Common myeloid progenitor, CD34-positive (primary cell): Measurements from ENCODE around the gene U2AF1.
"Not testable (repeated sequence)": the region's sequence is repeated elsewhere in the genome, so short reads cannot be mapped to it uniquely, and the experiment has no call there.

Source experiments
- CTCF ChIA-PET: fragments of 350-600 bp; sonication (Branson Sonifier 250); formaldehyde crosslinking; loops from one replicate; lab custom pipeline; 2021; ENCODE audit warnings: antibody characterized with exemption; lab: Charles Lee
- POLR2A ChIA-PET: fragments of 350-600 bp; sonication (Branson Sonifier 250); formaldehyde crosslinking; loops from one replicate; lab custom pipeline; 2021; ENCODE audit warnings: antibody characterized with exemption; lab: Charles Lee
- DNase-seq, 3 donors: peaks; one replicate each; pipeline versions ENCODE4 v3.0.0 to v3.0.0-alpha.2; 2013
- H3K27ac ChIP-seq, 2 experiments: 1 replicate in 1 of 2; 2 replicates in 1 of 2; pipeline ENCODE4 v1.7.0; 2013; ENCODE audit warnings: inconsistent platforms in 2 of 2, low read length in 2 of 2, mild to moderate bottlenecking in 2 of 2, low read depth in 1 of 2, moderate library complexity in 1 of 2; ENCODE audit not compliant: severe bottlenecking in 2 of 2, insufficient read depth in 1 of 2, poor library complexity in 1 of 2
- H3K27me3 ChIP-seq, 5 experiments: replicated peaks in 2 of 5; 1 replicate in 3 of 5; 2 replicates in 2 of 5; pipeline versions ENCODE4 v1.6.1 to v1.7.0; 2013; ENCODE audit warnings: low read length in 4 of 5, mild to moderate bottlenecking in 2 of 5, moderate library complexity in 2 of 5, inconsistent platforms in 1 of 5; ENCODE audit not compliant: insufficient read depth in 5 of 5, control insufficient read depth in 4 of 5
- H3K36me3 ChIP-seq, 4 experiments: 1 replicate in 2 of 4; 2 replicates in 2 of 4; pipeline versions ENCODE4 v1.6.1 to v1.7.0; 2013; ENCODE audit warnings: low read length in 3 of 4, control low read depth in 1 of 4, mild to moderate bottlenecking in 1 of 4; ENCODE audit not compliant: control insufficient read depth in 4 of 4, insufficient read depth in 4 of 4
- H3K4me1 ChIP-seq, 4 experiments: 1 replicate in 3 of 4; 2 replicates in 1 of 4; pipeline versions ENCODE4 v1.6.1 to v1.7.1; 2013; ENCODE audit warnings: low read length in 3 of 4, mild to moderate bottlenecking in 3 of 4, control low read depth in 1 of 4, inconsistent platforms in 1 of 4, moderate library complexity in 1 of 4; ENCODE audit not compliant: control insufficient read depth in 4 of 4, insufficient read depth in 4 of 4; ENCODE audit errors: control extremely low read depth in 1 of 4
- H3K4me3 ChIP-seq, 7 experiments: 1 replicate in 4 of 7; 2 replicates in 3 of 7; pipeline versions ENCODE4 v1.5.1 to v1.7.0; 2013; ENCODE audit warnings: mild to moderate bottlenecking in 7 of 7, low read length in 6 of 7, moderate library complexity in 6 of 7, inconsistent platforms in 2 of 7, low read depth in 2 of 7, control low read depth in 1 of 7; ENCODE audit not compliant: insufficient read depth in 4 of 7, control insufficient read depth in 1 of 7; ENCODE audit errors: extremely low read depth in 1 of 7
- H3K9me3 ChIP-seq, 5 experiments: 1 replicate in 4 of 5; 2 replicates in 1 of 5; pipeline versions ENCODE4 v1.6.1 to v1.7.1; 2013; ENCODE audit warnings: low read length in 4 of 5, mild to moderate bottlenecking in 2 of 5, inconsistent platforms in 1 of 5, low read depth in 1 of 5, moderate library complexity in 1 of 5; ENCODE audit not compliant: control insufficient read depth in 4 of 5, insufficient read depth in 2 of 5; ENCODE audit errors: control extremely low read depth in 1 of 5
- WGBS: methylation state at CpG from one replicate; pipeline ENCODE4 v1.1.5; 2013; ENCODE audit not compliant: insufficient coverage; 5-methylcytosine and 5-hydroxymethylcytosine counted together

The U2AF1 gene

DNA sequence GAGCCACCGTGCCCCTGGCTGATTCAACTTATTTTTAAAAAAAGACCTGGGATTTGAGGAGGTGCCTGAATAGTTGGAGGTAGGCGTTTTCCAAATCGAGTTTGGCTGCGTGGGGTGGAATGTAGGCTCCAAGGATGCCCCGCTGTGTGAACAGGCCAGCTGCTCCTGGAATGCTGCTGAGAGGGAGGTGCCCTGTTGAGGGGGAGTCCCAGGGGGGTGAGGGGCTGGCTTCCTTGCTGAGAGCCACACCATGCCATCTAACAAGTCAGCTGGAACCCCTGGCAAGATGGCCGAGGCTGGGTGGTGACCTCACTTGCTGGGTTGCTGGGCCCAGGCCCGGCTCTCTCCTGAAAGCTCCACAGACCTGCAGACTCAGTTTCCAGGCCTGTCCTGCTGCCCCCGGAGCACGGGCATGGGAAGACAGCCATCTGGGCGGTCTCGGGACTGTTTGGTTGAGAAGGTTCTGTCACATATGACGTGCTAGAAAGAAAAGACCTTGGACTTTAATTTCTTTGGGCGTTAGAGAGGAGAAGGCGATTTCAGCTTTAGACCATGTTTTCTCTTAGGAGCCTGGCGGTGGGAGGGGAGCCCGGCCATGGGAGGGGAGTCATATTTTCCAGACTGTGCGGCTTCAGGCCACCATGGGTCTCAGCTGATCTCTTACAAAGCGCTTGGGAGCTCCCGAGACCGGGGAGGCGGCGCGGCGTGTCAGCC lies 24.6 kb downstream of the U2AF1 start:
- no CpG with 5 or more reads among the region's 24 CpGs for WGBS
- H3K36me3 ChIP-seq, H3K27ac ChIP-seq, H3K4me3 ChIP-seq, H3K4me1 ChIP-seq, CTCF ChIA-PET, POLR2A ChIA-PET, H3K9me3 ChIP-seq, DNase-seq, H3K27me3 ChIP-seq: not testable (repeated sequence)

DNA sequence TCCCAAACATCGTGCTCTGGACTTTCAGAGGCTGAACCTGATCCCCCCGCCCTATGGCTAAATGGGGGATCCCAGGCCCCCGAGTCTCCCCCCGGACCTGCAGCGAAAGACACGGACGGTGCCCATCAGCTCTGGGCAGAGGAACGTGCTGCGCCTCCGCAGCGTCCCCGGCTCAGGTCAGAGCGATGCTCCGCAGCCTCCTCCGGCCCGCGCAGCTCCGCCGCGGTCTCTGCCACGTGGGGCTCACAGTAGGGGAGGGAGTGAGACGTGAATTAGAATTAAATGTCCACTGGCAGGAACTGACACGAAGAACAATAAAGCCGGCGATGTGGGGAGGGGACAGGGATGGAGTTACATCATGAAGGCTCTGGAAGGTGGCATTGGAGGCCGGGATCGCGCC lies 30.7 kb downstream of the U2AF1 start:
- H3K36me3 ChIP-seq, DNase-seq, H3K9me3 ChIP-seq, CTCF ChIA-PET, H3K27me3 ChIP-seq, H3K4me3 ChIP-seq, H3K4me1 ChIP-seq, POLR2A ChIA-PET, H3K27ac ChIP-seq: not testable (repeated sequence)
- WGBS: no CpG with 5 or more reads among the region's 28 CpGs

DNA sequence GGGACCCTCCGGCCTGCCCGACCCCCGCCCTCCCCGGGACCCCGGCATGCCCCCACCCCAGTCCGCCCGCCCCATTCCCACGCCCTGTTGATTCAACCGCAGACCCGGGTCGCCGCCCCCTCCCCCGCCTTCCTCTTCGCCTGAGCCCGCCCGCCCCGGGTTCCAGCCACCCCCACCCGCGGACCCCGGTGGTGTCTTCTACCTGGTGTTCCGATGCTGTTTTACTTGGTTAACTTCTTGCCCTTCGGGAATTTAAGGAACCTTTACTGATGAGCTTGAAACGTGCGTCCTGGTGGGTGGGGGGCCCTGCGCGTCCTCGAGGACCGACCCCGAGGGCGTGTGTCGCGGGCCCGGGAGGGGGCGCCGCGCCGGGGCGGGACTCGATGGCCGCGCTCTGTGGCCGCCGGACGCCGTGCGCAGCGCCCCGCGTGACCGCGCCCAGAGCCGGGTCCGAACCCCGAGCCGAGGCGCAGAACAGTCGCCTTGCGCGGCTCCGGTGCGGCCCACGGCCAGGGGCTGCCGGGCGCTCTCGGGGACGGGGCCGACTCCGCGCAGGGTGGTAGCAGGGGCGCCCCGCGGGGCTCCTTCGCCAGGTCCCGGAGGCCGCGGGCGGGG lies 31.2 kb downstream of the U2AF1 start:
- H3K9me3 ChIP-seq, POLR2A ChIA-PET, H3K4me1 ChIP-seq, H3K36me3 ChIP-seq, CTCF ChIA-PET, H3K27me3 ChIP-seq, H3K4me3 ChIP-seq, H3K27ac ChIP-seq, DNase-seq: not testable (repeated sequence)
- no CpG with 5 or more reads among the region's 77 CpGs for WGBS

DNA sequence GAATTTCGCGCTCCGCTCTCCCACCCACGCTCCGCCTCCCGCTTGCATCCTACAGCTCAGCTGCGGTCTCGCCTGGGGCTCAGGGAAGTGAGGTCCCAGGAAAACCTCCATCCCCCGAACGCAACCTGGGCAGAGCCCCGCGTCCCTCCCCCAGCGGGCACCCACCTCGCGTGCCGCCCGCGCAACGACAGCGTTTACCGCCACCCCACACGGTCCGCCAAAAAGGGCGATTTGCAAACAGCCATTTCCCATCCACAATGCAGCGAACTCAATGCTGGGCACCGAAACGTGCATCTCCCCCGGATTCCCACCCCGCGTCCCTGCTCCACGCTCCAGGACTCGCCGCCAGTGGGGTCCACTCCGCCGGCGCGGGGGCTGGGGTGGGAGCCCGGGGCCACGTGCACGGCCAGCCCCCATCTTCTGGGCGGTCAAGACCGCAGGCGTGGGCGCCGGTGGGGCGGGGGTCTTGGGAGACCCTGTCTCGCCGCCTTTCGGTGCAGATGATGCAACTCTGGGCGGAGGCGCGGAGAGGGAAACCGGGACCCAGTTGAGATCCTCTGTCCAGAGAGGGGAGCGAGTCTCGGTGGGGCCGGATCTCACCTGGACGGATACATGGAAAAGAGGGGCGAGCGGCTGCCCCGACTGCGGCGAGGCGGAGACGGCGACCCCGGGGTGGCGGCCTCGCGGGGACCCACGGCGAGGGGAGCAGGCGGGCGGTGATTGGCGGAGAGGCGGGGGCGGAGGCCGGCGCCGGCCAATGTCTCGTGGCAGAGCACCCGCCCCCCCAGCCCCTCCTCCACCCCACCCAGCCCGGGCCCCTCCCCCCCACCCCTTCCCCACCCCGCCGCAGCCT lies 32.0 kb downstream of the U2AF1 start, which contains the start of gene CBS:
Gene CBS, minus strand, starts transcription at position 666 of the 853 bp plus-strand sequence. CDS start 3,642 bp downstream, outside the sequence.
- H3K36me3 ChIP-seq: not testable (repeated sequence)
- WGBS: no CpG with 5 or more reads among the region's 84 CpGs

DNA sequence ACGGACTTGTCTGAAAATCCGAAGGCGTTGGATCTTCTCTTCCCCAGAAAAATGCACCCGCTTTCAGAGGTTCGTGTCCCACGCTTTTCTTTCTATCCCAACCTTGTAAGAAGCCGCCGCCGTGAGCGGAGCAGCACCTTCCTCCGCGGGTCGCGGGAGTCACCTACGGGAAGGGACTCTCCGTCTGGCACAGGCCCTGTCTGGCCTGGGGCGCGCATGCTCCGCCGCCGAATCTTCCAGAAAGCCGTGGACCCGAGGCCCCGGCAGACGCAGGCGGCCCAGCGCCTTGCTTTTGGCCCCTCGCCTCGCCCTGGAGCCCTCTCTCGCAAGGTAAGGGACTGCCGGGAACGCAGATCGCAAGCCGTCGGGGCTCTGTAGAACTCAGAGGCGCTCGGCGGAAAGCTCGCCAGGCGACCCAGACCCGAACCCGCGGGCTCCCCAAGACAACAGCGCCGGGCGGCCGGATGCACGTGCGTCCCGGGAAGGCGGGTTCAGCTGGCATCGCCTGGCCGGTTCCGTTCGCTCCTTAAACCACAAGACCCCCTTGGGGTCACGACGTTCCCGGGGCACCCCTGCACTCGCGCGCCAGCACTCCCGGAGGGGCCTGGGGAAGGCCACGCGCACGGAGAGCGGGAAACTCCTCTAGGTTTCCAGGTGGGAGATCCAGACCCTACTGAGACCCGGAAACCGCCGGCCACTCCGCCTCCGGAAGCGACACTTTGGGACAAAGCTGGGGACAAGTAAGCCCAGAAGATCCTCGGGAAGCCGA lies 32.8 kb downstream of the U2AF1 start:
- WGBS: no CpG with 5 or more reads among the region's 74 CpGs
- CTCF ChIA-PET, DNase-seq, POLR2A ChIA-PET, H3K9me3 ChIP-seq, H3K4me3 ChIP-seq, H3K27ac ChIP-seq, H3K4me1 ChIP-seq, H3K27me3 ChIP-seq, H3K36me3 ChIP-seq: not testable (repeated sequence)

More for the DNA sequence above, 32.0 kb downstream of the U2AF1 start, which contains the start of gene CBS:
- H3K27me3 ChIP-seq, H3K4me3 ChIP-seq, POLR2A ChIA-PET, H3K4me1 ChIP-seq, DNase-seq, CTCF ChIA-PET, H3K9me3 ChIP-seq, H3K27ac ChIP-seq: not testable (repeated sequence)

DNA sequence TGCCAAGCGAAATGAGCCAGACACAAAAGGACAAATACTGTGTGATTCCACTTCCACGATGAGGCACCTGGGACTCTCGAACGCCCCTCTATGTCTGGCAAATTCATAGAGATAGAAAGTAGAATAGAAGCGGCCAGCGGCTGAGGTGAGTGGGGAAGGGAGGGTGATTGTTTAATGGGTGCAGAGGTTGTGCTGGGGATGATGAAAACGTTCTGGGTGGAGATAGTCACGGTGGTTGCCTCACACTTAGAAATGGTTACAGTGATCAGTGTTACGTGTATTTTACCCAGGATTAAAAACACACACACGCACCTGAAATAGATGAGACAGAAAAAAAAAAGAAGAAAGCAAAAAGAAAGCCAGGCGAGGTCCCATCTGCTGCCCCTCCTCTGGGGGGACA lies 34.6 kb downstream of the U2AF1 start:
- H3K4me1 ChIP-seq, DNase-seq, H3K27ac ChIP-seq, H3K36me3 ChIP-seq, POLR2A ChIA-PET, H3K4me3 ChIP-seq, H3K9me3 ChIP-seq, H3K27me3 ChIP-seq, CTCF ChIA-PET: not testable (repeated sequence)
- no CpG with 5 or more reads among the region's 11 CpGs for WGBS
